ENCODE data around the gene VARS2. TPM values are rescaled to one million over a fixed set of nuclear protein-coding genes. Genes with fewer than 3 reads are reported as not detected.
A peak's percentile ranks its signal among the peaks of the same experiment; 100 is the strongest.
"Not testable (repeated sequence)": the region's sequence is repeated elsewhere in the genome, so short reads cannot be mapped to it uniquely, and the experiment has no call there.

VARS2 gene
- 25.4 TPM for polyA plus RNA-seq (2013, experiment 1 of 2)
- 23.3 TPM for polyA plus RNA-seq (2013, experiment 2 of 2)

DNA sequence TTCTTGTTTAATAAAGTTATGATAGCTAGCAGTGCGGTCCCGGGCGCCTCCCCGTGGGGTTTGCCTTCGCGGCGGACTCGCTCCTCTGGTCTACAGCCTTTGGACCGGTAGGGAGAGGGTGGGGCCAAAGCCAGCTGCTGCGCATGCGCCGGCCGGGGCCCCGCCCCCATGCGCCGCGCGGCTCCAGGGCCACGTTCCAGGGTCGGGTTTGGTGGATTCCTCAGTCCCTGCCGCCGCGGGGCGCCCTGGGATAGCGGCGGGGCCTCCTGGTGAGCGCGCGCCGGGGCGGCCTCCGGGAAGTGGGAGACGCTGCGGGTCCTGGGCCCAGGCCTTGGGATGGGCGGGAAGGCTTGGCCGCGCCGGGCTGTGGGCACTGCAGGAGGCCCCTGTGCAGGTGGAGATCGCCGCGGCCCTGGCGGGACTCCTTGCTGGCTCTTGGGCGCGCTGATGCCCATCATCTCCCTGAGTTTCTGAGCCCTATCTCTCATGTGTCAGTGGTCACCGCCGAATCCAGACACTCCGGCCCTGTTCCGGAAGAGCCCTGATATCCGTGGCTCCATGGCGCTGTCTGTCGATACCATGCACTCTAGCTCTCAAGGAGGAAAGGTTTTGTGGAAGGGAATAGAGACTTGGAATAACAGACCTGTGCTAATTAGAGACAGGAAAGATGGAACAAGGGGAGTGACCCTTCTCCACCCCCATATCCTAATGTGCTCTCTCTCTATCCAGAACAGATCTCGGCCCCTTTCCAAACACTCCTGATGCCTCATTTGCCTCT lies at the start of gene VARS2:
VARS2 (plus strand) TSS at position 163 of the 778 bp plus-strand sequence; CDS start at position 762, 599 bp downstream.
- peaks cover 15% of the 10 kb centered on the region; the same call in 1 of the 2 replicates for H3K4me1 ChIP-seq (ENCODE audit: insufficient read depth, low read length)
- peaks cover 67% of the 10 kb centered on the region for H3K36me3 ChIP-seq (ENCODE audit: insufficient read depth, low read length)

DNA sequence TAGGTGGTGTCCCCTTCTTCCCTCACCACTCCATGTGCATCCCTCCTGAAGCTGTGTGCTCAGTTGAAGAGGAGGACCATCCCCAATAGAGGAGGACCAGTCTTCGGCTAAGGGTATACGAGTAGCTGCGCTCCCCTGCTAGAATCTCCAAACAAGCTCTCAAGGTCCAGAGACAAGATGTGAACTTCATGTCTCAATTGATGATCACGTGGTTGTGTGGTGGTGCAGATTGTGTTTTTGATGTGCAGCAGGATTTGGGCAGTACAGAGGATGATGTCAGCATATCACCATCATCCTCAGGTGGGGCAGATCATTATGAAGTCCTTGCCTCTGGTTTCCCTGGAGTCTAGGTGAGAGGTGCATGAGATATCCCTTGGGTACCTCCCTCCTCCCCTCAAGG lies 49.7 kb upstream of the VARS2 start:
- no peaks in the 10 kb centered on the region; the same call in 1 of the 2 replicates for H3K27me3 ChIP-seq (ENCODE audit: insufficient read depth, low read length)
- peaks cover 31% of the 10 kb centered on the region for H3K9me3 ChIP-seq (ENCODE audit: insufficient read depth, low read depth, low read length)
- H3K4me3 ChIP-seq (ENCODE audit: low read length): no peak overlapping the region
- H3K9ac ChIP-seq (ENCODE audit: low read depth, low read length): no peak overlapping the region
- WGBS: 93% methylated on average over 4 of the region's 4 CpGs
- no peaks in the 10 kb centered on the region for H3K36me3 ChIP-seq (ENCODE audit: insufficient read depth, low read length)
- H3K27ac ChIP-seq (ENCODE audit: low read depth, low read length): no peak overlapping the region
- no peaks in the 10 kb centered on the region for H3K4me1 ChIP-seq (ENCODE audit: insufficient read depth, low read length)

More for the DNA sequence above, at the start of gene VARS2:
- 6% methylated on average over 52 of the region's 52 CpGs for WGBS
- Histone ChIP-seq H3K9me3 (ENCODE audit: insufficient read depth, low read depth, low read length) (no peaks in the 10 kb centered on the region), H3K27ac (ENCODE audit: low read depth, low read length) (peak within 1 kb of the TSS; percentile 58), H3K27me3 (ENCODE audit: insufficient read depth, low read length) (no peaks in the 10 kb centered on the region), H3K4me3 (ENCODE audit: low read length) (peak within 1 kb of the TSS; percentile 69), H3K9ac (ENCODE audit: low read depth, low read length) (peak within 1 kb of the TSS; percentile 84)

DNA sequence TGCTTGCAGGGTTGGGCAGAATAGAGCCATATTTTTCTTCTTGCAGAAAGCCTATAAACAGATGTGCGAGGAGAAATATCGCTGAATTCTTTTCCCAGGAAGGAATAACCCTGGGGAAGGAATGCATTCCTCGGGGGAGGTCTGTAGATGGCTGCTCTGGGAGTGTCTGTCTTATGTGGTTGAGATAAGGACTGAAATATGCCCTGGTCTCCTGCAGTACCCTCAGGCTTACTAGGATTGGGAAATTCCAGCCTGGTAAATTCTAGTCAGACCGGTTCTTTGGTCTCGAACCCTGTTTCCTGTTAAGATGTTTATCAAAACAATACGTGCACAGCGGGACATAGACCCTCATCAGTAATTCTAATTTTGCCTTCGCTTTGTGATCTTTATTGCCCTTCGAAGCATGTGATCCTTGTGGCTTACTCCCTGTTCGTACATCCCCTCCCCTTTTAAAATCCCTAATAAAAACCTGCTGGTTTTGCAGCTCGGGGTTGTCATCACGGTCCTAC lies 44.7 kb upstream of the VARS2 start:
- H3K9ac ChIP-seq (ENCODE audit: low read depth, low read length); H3K36me3 ChIP-seq (ENCODE audit: insufficient read depth, low read length); H3K27ac ChIP-seq (ENCODE audit: low read depth, low read length); H3K27me3 ChIP-seq (ENCODE audit: insufficient read depth, low read length); H3K4me3 ChIP-seq (ENCODE audit: low read length); H3K4me1 ChIP-seq (ENCODE audit: insufficient read depth, low read length): not testable (repeated sequence)
- peaks cover 48% of the 10 kb centered on the region for H3K9me3 ChIP-seq (ENCODE audit: insufficient read depth, low read depth, low read length)
- 92% methylated on average over 12 of the region's 12 CpGs for WGBS

DNA sequence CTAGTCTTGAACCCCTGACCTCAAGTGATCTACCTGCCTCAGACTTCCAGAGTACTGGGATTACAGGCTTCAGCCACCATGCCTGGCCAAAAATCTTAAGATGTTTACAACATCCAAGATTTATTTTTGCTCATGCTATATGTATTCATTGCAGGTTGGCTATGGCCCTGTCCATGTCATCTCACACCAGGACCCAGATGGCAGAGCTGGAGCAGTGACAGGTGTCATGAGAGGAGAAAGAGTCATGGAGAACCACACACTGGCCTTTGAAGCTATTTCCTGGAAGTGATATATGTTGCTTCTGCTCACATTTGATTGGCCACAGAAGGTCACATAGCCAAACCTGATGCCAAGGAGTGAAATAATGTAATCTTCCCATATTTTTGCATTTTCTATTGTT lies 43.5 kb upstream of the VARS2 start:
- Histone ChIP-seq H3K36me3 (ENCODE audit: insufficient read depth, low read length) (no peaks in the 10 kb centered on the region), H3K9me3 (ENCODE audit: insufficient read depth, low read depth, low read length) (peaks cover 48% of the 10 kb centered on the region), H3K9ac (ENCODE audit: low read depth, low read length) (no peak overlapping the region), H3K27me3 (ENCODE audit: insufficient read depth, low read length) (no peaks in the 10 kb centered on the region), H3K4me3 (ENCODE audit: low read length) (no peak overlapping the region), H3K4me1 (ENCODE audit: insufficient read depth, low read length) (no peaks in the 10 kb centered on the region), H3K27ac (ENCODE audit: low read depth, low read length) (no peak overlapping the region)

DNA sequence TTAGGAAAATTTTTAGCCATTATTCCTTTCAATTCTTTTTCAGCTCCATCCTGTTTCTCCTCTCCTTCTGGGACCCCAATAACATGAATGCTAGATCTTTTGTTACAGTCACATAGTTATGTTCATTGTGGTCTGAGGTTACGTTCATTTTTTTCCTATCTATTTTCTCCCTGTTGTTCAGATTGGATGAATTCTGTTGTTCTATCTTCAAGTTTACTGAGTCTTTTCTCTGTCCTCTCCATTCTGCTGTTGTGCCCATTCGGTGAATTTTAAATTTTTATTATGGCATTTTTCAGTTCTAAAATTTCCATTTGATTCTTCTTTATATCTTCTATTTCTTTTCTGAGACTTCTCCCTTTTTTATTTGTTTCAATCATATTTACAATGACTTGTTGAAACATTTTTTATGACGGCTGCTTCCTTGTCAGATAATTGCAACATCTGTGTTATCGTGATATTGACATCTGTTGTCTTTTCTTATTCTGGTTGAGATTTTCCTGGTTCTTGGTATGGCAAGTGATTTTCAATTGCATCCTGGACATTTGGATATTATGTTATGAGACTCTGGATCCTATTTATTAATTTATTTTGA lies 42.4 kb upstream of the VARS2 start:
- Histone ChIP-seq H3K9me3 (ENCODE audit: insufficient read depth, low read depth, low read length) (peaks cover 48% of the 10 kb centered on the region), H3K9ac (ENCODE audit: low read depth, low read length) (no peak overlapping the region), H3K27me3 (ENCODE audit: insufficient read depth, low read length) (no peaks in the 10 kb centered on the region), H3K4me1 (ENCODE audit: insufficient read depth, low read length) (no peaks in the 10 kb centered on the region), H3K4me3 (ENCODE audit: low read length) (no peak overlapping the region), H3K27ac (ENCODE audit: low read depth, low read length) (no peak overlapping the region), H3K36me3 (ENCODE audit: insufficient read depth, low read length) (no peaks in the 10 kb centered on the region)
- 89% methylated on average over 2 of the region's 4 CpGs for WGBS

DNA sequence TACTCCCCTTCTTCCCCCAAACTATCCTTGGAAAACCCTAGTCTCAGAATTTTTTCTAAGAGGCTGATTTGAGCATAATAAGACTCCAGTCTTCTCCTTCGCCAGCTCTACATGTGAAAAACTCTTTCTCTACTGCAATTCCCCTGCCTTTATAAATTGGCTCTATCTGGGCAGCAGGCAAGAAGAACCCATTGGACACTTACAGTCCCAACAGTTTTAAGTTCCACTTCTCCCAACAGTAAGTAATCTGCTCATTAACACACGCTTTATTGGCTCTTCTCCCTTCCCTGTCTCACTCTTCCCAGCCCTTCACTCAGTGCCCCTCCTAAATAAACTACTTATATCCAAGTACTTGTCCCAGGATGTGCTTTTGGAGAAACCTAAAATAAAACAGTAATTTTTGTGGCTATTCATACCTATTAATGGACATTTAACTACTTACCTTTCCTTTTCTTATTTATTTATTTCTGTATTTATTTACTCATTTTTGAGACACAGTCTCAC lies 40.8 kb upstream of the VARS2 start:
- peaks cover 8% of the 10 kb centered on the region for H3K4me1 ChIP-seq (ENCODE audit: insufficient read depth, low read length)
- no peak overlapping the region for H3K9ac ChIP-seq (ENCODE audit: low read depth, low read length)
- H3K4me3 ChIP-seq (ENCODE audit: low read length): no peak overlapping the region
- H3K36me3 ChIP-seq (ENCODE audit: insufficient read depth, low read length): no peaks in the 10 kb centered on the region
- H3K9me3 ChIP-seq (ENCODE audit: insufficient read depth, low read depth, low read length): peaks cover 37% of the 10 kb centered on the region
- 95% methylated on average over 2 of the region's 2 CpGs for WGBS
- no peaks in the 10 kb centered on the region for H3K27me3 ChIP-seq (ENCODE audit: insufficient read depth, low read length)
- H3K27ac ChIP-seq (ENCODE audit: low read depth, low read length): no peak overlapping the region

DNA sequence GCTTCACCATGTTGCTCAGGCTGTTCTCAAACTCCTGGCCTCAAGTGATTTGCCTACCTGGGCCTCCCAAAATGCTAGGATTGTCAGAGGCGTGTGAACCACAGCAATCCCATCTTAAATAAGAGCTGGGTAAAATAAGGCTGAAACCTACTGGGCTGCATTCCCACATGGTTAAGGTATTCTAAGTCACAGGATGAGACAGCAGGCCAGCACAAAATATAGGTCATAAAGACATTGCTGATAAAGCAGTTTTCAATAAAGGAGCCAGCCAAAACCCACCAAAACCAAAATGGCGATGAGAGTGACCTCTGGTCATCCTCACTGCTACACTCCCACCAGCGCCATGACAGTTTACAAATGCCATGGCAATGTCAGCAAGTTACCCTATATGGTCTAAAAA lies 40.2 kb upstream of the VARS2 start:
- H3K4me1 ChIP-seq (ENCODE audit: insufficient read depth, low read length): not testable (repeated sequence)

DNA sequence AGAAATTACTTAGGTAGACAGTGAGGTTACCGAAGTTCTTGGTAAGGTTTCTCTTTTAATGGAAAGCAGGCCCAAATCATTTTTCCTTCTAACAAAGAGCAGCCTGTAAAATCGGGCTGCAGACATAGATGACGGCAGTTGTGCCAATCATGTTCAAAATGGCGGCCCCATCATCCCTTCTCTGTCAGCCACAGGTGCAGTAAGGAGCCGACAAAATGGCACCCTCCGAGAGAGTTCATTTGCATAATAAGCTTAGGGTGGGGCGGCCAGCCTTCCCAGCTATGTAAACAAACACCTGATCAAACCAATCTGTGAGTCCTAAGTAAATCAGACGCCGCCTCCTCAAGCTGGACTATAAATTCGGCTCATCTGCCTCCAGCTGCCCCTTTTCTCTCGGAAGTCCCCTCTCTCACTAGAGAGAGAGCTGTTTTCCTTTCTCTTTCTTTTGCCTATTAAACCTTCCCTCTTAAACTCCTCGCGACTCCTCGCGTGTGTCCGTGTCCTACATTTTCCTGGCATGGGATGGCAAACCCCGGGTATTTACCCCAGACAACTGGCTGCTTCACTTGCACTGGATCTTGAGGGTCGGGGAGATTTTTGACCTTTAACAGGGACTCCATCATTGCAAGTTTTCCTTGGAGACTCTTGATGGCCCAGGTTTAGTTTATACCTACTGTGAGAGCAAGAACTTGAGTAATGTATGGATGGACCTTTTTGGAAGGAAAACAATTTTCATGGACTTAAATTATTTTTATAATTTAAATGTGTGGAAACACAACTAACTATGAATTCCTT lies 38.6 kb upstream of the VARS2 start:
- Histone ChIP-seq H3K9ac (ENCODE audit: low read depth, low read length) (no peak overlapping the region), H3K4me1 (ENCODE audit: insufficient read depth, low read length) (peaks cover 15% of the 10 kb centered on the region), H3K4me3 (ENCODE audit: low read length) (no peak overlapping the region), H3K36me3 (ENCODE audit: insufficient read depth, low read length) (no peaks in the 10 kb centered on the region), H3K9me3 (ENCODE audit: insufficient read depth, low read depth, low read length) (peaks cover 17% of the 10 kb centered on the region), H3K27me3 (ENCODE audit: insufficient read depth, low read length) (no peaks in the 10 kb centered on the region), H3K27ac (ENCODE audit: low read depth, low read length) (no peak overlapping the region)
- 87% methylated on average over 18 of the region's 18 CpGs for WGBS

More for the DNA sequence above, 40.2 kb upstream of the VARS2 start:
- not testable (repeated sequence) for H3K4me3 ChIP-seq (ENCODE audit: low read length); H3K27ac ChIP-seq (ENCODE audit: low read depth, low read length); H3K36me3 ChIP-seq (ENCODE audit: insufficient read depth, low read length); H3K27me3 ChIP-seq (ENCODE audit: insufficient read depth, low read length); H3K9ac ChIP-seq (ENCODE audit: low read depth, low read length)
- H3K9me3 ChIP-seq (ENCODE audit: insufficient read depth, low read depth, low read length): peaks cover 31% of the 10 kb centered on the region
- WGBS: 96% methylated on average over 3 of the region's 3 CpGs

DNA sequence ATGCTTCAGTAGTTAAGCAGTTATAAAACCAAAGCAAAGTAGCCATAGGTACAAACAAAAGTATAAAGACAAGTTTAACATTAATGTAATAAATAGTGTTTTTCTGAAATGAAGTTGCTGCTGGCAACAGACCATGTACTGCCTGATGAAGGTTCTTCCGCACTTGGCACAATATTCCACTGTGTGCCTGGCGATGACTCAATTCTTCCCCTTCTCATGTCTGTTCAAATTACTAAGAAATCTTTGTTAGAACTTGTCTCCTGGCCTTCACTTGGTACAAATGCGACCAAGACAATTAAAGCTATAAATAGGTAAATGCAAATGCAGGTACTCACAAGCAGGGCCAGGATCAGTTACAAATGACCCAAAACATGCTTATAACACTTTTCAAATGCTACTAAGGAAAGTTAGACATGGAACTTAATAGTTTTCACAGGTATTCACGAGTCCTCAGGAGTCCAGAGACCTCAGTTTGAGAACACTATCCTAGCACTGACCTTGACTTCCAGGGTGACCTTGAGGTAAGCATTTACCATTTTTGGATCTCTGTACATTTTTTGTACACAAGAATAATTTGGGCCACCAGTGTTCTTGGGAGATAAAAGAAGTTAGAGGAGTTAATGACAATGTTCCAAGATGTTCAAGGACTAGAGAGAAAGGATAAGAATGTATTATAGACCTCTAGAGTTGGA lies 37.9 kb upstream of the VARS2 start:
- H3K36me3 ChIP-seq (ENCODE audit: insufficient read depth, low read length): no peaks in the 10 kb centered on the region
- H3K9me3 ChIP-seq (ENCODE audit: insufficient read depth, low read depth, low read length): peaks cover 10% of the 10 kb centered on the region
- 83% methylated on average over 4 of the region's 4 CpGs for WGBS
- H3K9ac ChIP-seq (ENCODE audit: low read depth, low read length): no peak overlapping the region
- H3K27ac ChIP-seq (ENCODE audit: low read depth, low read length): no peak overlapping the region
- peaks cover 19% of the 10 kb centered on the region for H3K4me1 ChIP-seq (ENCODE audit: insufficient read depth, low read length)
- no peaks in the 10 kb centered on the region for H3K27me3 ChIP-seq (ENCODE audit: insufficient read depth, low read length)
- no peak overlapping the region for H3K4me3 ChIP-seq (ENCODE audit: low read length)

DNA sequence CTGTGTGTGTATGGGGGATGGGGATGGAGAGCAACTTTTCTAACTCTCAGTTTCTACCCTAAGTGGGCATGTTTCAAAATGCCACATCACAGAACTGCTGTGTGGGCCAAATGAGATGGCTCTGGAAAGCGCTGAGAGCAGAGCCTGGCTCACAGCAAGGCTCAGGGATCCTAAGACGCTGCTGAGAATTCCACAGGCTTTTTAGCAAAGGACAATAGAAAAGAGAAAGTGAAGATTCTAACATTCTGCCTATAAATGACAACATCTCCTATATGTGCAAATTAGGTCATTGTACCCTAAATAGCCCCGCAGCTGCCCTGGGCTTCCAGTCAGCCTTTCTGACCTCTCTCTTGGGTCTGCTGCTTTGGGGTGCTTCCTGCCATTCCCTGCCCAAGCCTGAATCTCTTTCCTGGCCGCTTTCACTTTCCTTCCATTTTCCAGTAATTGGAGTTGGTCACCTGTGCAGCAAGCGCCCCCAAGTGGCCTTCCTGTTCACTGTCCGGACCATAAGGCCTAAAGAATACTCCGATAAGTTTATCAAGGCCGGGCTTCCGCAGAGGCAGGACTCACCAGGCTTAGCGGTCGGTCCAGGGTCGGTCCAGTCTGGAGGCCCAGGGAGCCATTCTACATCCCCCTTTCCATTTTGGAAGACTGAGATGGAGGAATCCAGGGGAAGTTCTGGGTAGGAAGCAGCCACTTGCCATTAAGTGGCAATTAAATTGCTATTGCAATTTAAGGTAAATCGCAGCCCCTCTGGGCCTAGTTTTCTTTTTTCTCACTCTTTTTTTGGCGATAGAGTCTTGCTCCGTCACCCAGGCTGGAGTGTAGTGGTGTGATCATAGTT lies 36.4 kb upstream of the VARS2 start:
- Histone ChIP-seq H3K4me3 (ENCODE audit: low read length) (0 out of 2 replicates have a peak overlapping the region, but pooled peaks have one; percentile 9), H3K9ac (ENCODE audit: low read depth, low read length) (no peak overlapping the region; the same call in 1 of the 2 replicates), H3K9me3 (ENCODE audit: insufficient read depth, low read depth, low read length) (no peaks in the 10 kb centered on the region), H3K27me3 (ENCODE audit: insufficient read depth, low read length) (no peaks in the 10 kb centered on the region), H3K36me3 (ENCODE audit: insufficient read depth, low read length) (no peaks in the 10 kb centered on the region), H3K4me1 (ENCODE audit: insufficient read depth, low read length) (peaks cover 33% of the 10 kb centered on the region), H3K27ac (ENCODE audit: low read depth, low read length) (peak overlapping the region; percentile 17; the same call in 1 of the 2 replicates)
- WGBS: 27% methylated on average over 15 of the region's 15 CpGs
